NCI-H1417 treated with DMSO at 0.1 percent for 48 hours (cell line): ENCODE data around the gene KIAA0513.
"Not testable (repeated sequence)": the region's sequence is repeated elsewhere in the genome, so short reads cannot be mapped to it uniquely, and the experiment has no call there.

Source experiments
- DNase-seq: peaks from one replicate; lab custom pipeline; 2025; lab: John Stamatoyannopoulos, UW

KIAA0513 gene

GRCh38 chr16:85113168-85113733, 85.7 kb downstream of the KIAA0513 start:
- DNase-seq = no peak

GRCh38 chr16:85113913-85114312, 86.3 kb downstream of the KIAA0513 start:
- no peak for DNase-seq

GRCh38 chr16:85114909-85115567, 87.4 kb downstream of the KIAA0513 start:
- peak; percentile 45 for DNase-seq

DNA sequence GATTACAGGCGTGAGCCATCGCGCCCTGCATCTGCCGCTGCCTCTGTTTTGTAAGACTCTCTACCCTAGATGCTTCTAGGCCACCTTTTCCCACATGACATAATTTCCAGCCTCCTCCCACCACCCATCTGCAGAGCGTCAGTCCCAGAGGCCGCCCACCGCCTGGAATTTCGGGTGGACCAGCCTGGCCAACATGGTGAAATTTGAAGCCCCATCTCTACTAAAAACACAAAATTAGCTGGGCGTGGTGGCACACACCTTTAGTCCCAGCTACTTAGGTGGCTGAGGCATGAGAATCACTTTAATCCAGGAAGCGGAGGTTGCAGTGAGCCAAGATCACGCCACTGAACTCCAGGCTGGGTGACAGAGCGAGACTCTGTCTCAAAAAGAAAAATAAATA, 89.8 kb downstream of the KIAA0513 start:
- DNase-seq = no peak

GRCh38 chr16:85120006-85120340, 92.4 kb downstream of the KIAA0513 start:
- no peak for DNase-seq

DNA sequence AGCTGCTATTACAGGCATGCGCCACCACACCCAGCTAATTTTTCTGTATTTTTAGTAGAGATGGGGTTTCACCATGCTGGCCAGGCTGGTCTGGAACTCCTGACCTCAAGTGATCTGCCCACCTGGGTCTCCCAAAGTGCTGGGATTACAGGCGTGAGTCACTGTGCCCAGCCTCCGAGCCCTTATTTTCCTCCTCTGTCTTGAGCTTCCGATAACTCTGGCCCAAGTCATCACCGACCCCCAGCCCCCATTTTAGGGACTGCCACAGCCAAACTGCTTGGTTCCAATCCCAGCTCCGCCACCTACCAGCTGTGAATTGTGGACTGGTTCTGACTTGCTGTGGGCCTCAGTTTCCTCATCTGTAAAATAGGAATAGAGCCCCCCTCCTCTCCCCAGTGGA, 95.8 kb downstream of the KIAA0513 start:
- not testable (repeated sequence) for DNase-seq

GRCh38 chr16:85123891-85124635, 96.5 kb downstream of the KIAA0513 start:
- no peak for DNase-seq

GRCh38 chr16:85124636-85125346, 97.2 kb downstream of the KIAA0513 start:
- no peak for DNase-seq

GRCh38 chr16:85125570-85126393, 98.2 kb downstream of the KIAA0513 start:
- no peak for DNase-seq

DNA sequence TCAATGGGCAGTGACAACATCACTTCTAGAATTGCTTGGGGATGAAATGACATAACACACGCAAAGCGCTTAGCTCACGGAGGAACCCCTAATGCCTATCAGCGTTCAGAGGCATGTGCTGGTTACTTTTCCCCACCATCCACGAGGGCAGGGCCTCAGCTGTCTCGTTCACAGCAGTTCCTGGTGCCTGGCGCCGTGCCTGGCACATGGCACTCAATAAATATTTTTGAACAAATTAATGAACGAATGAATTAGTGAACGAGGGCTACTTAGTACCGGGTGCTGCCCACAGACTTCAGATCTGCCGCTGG, 98.8 kb downstream of the KIAA0513 start:
- no peak for DNase-seq

- no peak for DNase-seq
Observed at GRCh38 chr16:85126705-85127378, 99.2 kb downstream of the KIAA0513 start.

DNA sequence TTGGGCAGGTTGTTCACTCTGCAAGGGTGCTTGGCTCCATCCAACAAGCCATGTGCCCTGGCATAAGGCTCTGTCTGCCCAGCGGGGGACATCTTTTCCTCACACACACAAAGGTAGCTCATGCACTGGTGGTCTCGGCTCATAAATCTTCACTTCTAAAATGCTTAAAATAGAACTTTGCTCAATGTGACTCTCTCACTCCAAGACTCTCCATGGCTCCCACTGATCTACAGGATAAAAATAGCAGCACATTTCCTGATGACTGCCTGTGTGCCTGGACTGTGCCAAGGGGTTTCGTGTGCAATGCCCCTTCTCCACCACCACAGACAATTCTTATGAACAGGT, 99.8 kb downstream of the KIAA0513 start:
- DNase-seq = no peak

GRCh38 chr16:85128079-85128837, 100.7 kb downstream of the KIAA0513 start:
- DNase-seq = no peak

DNA sequence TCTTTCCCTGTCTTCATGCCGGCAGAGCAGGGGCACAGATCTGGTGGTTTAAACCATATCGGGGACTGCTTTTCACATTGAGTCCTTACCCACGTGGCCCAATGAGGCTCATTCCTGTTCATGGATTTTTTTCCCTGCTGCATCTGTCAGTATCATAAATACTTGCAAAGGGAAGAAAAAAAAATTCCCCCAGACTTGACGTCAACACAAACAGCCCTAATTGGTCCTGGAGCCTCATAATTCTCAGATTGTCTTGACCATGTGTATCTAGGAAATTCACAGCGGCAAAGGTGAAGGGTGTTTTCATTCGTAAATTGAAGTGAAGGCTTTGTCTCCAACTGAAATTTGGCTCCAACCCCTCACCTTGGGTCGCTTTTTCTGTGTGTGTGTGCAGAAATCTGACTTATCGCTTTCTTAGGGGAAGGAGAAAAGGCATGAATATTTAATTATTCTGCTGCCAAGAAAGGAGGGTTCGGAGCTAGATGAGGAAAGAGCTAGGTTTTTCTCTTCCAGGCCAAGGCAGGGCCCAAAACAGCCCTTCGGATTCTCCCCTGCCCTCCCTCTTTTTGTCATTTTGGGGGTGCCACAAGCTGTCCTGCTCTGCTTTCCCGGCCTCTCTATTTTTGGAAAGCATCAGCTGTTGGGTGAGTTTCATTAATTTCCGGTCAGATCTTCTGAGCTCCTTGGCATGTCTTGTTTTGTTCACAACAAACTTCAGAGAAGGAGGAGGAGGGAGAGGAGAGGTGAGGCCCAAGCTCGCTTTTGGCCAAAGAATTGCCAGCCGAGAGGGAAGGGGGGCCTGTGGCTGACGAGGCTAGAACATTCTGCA, 102.5 kb downstream of the KIAA0513 start:
- no peak for DNase-seq

DNA sequence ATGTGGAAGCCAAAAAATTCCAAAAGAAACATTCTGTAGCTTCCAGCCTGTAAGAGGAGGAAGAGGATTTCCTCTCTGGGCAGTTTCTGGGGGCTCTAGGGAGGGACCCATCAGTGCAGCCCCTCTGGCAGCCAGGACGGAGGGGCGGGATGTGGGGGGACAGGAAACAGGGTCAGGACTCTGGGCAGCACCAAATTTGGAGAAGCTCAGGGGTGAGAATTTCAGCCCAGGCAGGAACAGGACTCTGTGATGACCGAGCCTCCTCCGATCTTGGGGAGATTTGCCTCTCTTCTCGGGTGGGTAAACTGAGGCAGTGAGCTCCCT, 103.1 kb downstream of the KIAA0513 start:
- DNase-seq = no peak

DNA sequence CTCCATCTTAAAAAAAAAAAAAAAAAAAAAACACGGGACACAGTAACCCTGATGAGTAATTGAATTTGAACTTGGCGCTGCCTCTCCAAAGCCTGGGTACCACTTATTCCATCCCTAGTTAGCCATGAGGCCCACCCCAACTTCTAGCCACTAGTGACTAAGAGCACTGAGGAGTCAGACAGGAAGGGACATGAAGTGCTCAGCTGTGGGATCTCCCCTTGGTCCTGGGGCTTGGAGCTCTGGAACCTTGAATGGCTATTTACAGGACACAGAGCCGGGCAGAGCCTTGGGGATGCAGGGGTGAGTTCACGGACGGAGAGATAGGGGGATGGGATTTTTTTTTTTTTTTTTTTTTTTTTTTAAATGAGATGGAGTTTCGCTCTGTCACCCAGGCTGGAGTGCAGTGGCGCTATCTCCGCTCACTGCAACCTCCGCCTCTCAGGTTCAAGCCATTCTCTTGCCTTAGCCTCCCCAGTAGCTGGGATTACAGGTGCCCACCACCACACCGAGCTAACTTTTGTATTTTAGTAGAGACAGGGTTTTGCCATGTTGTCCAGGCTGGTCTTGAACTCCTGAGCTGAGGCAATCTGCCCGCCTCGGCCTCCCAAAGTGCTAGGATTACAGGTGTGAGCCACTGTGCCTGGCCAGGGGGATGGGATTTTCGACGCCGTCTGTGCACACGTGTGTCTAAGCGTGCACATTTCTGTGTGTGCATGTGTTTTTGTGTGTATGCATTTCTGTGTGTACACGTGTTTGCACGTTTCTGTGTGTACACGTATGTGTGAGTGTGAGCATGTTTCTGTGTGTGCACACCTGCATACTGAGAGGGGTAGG, 105.1 kb downstream of the KIAA0513 start:
- no peak for DNase-seq

DNA sequence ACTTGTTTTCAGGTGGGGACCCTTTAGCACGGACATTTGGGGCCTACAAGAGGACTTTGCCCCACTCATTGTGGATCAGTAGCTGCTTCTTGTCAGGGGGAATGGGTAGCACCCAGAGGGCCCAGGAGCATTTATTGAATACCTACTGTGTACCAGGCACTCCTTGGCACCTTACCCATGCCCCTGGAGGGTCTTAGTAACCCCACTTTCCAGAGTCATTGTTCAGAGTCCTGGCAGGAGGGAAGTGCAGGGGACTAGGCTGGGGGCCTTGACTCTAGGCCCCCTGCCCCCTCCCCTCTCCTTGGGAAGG, 105.7 kb downstream of the KIAA0513 start:
- DNase-seq = no peak

DNA sequence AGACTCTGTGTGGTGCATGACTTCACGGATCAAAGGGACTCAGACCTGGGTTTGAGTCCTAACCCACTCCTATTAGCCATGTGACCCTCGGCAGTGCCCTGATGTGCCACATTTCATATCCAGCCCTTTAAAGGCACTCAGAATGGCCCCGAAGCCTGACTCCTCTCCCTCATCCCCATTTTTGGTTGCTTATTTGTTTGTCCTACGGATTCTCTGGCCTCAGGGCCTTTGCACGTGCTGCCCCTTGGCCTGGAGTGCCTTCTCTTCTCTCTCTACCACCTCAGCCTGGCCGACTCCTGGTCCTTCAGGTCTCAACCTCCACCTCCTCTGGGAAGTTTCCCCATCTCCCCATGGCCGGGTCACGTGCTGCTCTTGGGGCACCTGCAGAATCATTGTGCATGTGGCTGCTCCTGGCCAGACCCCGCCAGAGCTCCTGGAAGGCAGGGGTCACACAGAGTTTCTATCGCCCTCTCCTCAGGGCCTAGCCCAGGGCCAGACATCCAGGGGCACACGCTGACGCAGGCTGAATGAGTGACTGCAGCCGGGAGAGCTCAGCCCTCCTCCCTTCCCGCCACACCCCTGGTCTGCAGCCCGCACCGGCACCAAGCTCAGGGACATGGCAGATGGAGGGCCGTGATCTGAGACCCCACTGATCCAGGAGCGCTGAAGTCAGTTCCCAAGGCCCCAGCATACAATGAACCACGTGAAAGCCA, 106.6 kb downstream of the KIAA0513 start:
- DNase-seq = no peak

GRCh38 chr16:85134789-85135142, 107.2 kb downstream of the KIAA0513 start:
- DNase-seq = no peak
